ENCODE measurements around the gene AUTS2.

Gene AUTS2

GRCh38 chr7:69776611-69777010, 178.3 kb downstream of the AUTS2 start:
- H3K36me3 ChIP-seq (ENCODE audit: control insufficient read depth in 2 of 2, insufficient read depth in 1 of 2, low read length in 2 of 2): no peaks in the 10 kb centered on the region
- no peak overlapping the region for H3K27ac ChIP-seq (ENCODE audit: extremely low read depth, low read depth, low read length)
- TF ChIP-seq ZNF548 (tag by site-specific recombination; IDR thresholded peaks at IDR 0.05) (no peak), ZNF311 (tag by site-specific recombination; IDR thresholded peaks at IDR 0.05; ENCODE audit: borderline replicate concordance) (no peak), SETDB1 (IDR thresholded peaks at IDR 0.05; ENCODE audit: insufficient read length, low read length) (no peak), ZNF843 (tag by site-specific recombination; IDR thresholded peaks at IDR 0.05) (no peak), ZNF529 (tag by site-specific recombination; IDR thresholded peaks at IDR 0.05; ENCODE audit: insufficient replicate concordance) (no peak)
- ChIA-PET POLR2A (interaction anchor here (0.5 kb wide), 1 partner anchor 106 kb away, joined by 3 read pairs; no protein-coding TSS in a partner anchor), CTCF (interaction anchor here (0.6 to 1.1 kb wide), 5 partner anchors 13 to 382 kb away, joined by 3 to 4 read pairs (median 3); no protein-coding TSS in a partner anchor)
- no peaks in the 10 kb centered on the region for H3K9me3 ChIP-seq (ENCODE audit: control insufficient read depth, insufficient read depth, low read depth, low read length)
- H3K4me3 ChIP-seq (ENCODE audit: low read depth, low read length): no peak overlapping the region
- peaks cover 49% of the 10 kb centered on the region for H3K4me1 ChIP-seq (ENCODE audit: control insufficient read depth, insufficient read depth, low read length)

DNA sequence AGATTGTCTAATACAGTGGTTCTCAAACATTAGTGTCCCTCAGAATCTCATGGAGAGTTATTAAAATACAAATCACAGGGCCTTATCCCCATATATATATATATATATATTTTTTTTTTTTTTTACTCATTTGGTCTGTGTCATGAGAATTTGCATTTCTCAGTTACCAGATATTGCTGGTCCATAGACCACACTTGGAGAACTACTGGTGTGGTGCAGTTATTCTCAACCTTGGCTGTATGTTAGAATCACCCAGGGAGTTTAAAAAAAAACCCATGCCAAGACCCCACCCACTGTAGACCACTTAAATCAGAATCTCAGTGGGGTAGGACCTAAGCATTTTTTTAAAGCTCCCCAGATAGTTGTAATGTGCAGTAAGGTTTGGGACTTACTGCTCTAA, 179.9 kb downstream of the AUTS2 start:
- Histone ChIP-seq H3K9me3 (ENCODE audit: control insufficient read depth, insufficient read depth, low read depth, low read length) (no peaks in the 10 kb centered on the region), H3K4me1 (ENCODE audit: control insufficient read depth, insufficient read depth, low read length) (peaks cover 52% of the 10 kb centered on the region), H3K36me3 (ENCODE audit: control insufficient read depth in 2 of 2, insufficient read depth in 1 of 2, low read length in 2 of 2) (no peaks in the 10 kb centered on the region), H3K4me3 (ENCODE audit: low read depth, low read length) (no peak overlapping the region), H3K27ac (ENCODE audit: extremely low read depth, low read depth, low read length) (no peak overlapping the region)
- POLR2A ChIA-PET: interaction anchor here (1.0 kb wide), 1 partner anchor 38 kb away, joined by 4 read pairs; no protein-coding TSS in a partner anchor
- TF ChIP-seq GLIS1 (tag by site-specific recombination; IDR thresholded peaks at IDR 0.05): peak; percentile 79
- no peak for TF ChIP-seq ZNF280C (tag by site-specific recombination; IDR thresholded peaks at IDR 0.05)
- CTCF ChIA-PET: interaction anchor here (0.6 kb wide), 1 partner anchor 34 kb away, joined by 3 read pairs; no protein-coding TSS in a partner anchor

DNA sequence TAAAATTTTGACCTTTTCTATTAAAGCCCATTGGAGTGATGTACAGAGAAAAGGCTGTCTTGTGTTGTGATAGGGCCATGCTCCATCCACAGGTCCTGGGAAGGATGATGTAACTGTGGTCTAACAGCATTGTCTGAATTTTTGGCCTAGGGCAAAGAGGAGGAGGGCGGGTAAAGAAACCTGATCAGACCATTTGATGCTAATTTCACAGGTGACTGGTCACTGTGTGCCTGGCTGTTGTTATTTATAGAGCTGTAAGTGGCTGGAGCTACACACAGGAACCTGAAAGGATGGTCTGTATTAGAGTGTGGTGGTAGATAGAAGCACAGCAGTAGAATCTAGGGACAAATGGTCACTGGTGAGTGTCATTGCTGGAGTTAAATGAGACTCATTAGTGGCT, 182.1 kb downstream of the AUTS2 start:
- Histone ChIP-seq H3K36me3 (ENCODE audit: control insufficient read depth in 2 of 2, insufficient read depth in 1 of 2, low read length in 2 of 2) (no peaks in the 10 kb centered on the region), H3K4me3 (ENCODE audit: low read depth, low read length) (no peak overlapping the region), H3K9me3 (ENCODE audit: control insufficient read depth, insufficient read depth, low read depth, low read length) (no peaks in the 10 kb centered on the region), H3K4me1 (ENCODE audit: control insufficient read depth, insufficient read depth, low read length) (peaks cover 40% of the 10 kb centered on the region), H3K27ac (ENCODE audit: extremely low read depth, low read depth, low read length) (peak overlapping the region; percentile 80; the same call in 1 of the 2 replicates)
- POLR2A ChIA-PET: interaction anchor here (0.7 to 2.3 kb wide), 4 partner anchors 71 to 312 kb away, joined by 3 to 7 read pairs (median 4); no protein-coding TSS in a partner anchor
- CTCF ChIA-PET: interaction anchor here (0.6 to 0.7 kb wide), 3 partner anchors 19 to 128 kb away, joined by 3 read pairs; no protein-coding TSS in a partner anchor
- TF ChIP-seq, protein P1, sequence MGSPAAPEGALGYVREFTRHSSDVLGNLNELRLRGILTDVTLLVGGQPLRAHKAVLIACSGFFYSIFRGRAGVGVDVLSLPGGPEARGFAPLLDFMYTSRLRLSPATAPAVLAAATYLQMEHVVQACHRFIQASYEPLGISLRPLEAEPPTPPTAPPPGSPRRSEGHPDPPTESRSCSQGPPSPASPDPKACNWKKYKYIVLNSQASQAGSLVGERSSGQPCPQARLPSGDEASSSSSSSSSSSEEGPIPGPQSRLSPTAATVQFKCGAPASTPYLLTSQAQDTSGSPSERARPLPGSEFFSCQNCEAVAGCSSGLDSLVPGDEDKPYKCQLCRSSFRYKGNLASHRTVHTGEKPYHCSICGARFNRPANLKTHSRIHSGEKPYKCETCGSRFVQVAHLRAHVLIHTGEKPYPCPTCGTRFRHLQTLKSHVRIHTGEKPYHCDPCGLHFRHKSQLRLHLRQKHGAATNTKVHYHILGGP (tag by site-specific recombination; IDR thresholded peaks at IDR 0.05): no peak
- TF ChIP-seq ZNF791 (tag by site-specific recombination; IDR thresholded peaks at IDR 0.05): no peak
- no peak for TF ChIP-seq ZNF580 (tag by site-specific recombination; IDR thresholded peaks at IDR 0.05)
- no peak for TF ChIP-seq ZNF341 (tag by site-specific recombination; IDR thresholded peaks at IDR 0.05; ENCODE audit: low read depth)
- no peak; the same call in 1 of the 2 replicates for TF ChIP-seq GLI2 (tag by site-specific recombination; IDR thresholded peaks at IDR 0.05; ENCODE audit: borderline replicate concordance, low read depth)
- TF ChIP-seq PRDM1 (tag by site-specific recombination; IDR thresholded peaks at IDR 0.05): no peak
- TF ChIP-seq IKZF3 (tag by site-specific recombination; IDR thresholded peaks at IDR 0.05): peak; percentile 72; the same call in 1 of the 2 replicates
- TF ChIP-seq KLF9 (tag by site-specific recombination; IDR thresholded peaks at IDR 0.05; ENCODE audit: low read depth): no peak
- 0 out of 2 replicates have a peak, but pooled peaks have one; percentile 20 for TF ChIP-seq ZBTB8A (tag by site-specific recombination; IDR thresholded peaks at IDR 0.05)
- no peak for TF ChIP-seq ZNF623 (tag by site-specific recombination; IDR thresholded peaks at IDR 0.05)
- TF ChIP-seq ZSCAN16 (tag by site-specific recombination; IDR thresholded peaks at IDR 0.05): no peak
- TF ChIP-seq HOXD13 (CRISPR knock-in tag; IDR thresholded peaks at IDR 0.05; ENCODE audit: borderline replicate concordance): peak; percentile 65; the same call in 1 of the 2 replicates
- TF ChIP-seq ZNF112 (tag by site-specific recombination; IDR thresholded peaks at IDR 0.05): no peak
- no peak for TF ChIP-seq ZNF48 (tag by site-specific recombination; IDR thresholded peaks at IDR 0.05)
- no peak for TF ChIP-seq ZNF239 (tag by site-specific recombination; IDR thresholded peaks at IDR 0.05)
- TF ChIP-seq ZNF155 (tag by site-specific recombination; IDR thresholded peaks at IDR 0.05): no peak
- TF ChIP-seq INSM2 (tag by site-specific recombination; IDR thresholded peaks at IDR 0.05): peak; percentile 64
- TF ChIP-seq, protein P2, sequence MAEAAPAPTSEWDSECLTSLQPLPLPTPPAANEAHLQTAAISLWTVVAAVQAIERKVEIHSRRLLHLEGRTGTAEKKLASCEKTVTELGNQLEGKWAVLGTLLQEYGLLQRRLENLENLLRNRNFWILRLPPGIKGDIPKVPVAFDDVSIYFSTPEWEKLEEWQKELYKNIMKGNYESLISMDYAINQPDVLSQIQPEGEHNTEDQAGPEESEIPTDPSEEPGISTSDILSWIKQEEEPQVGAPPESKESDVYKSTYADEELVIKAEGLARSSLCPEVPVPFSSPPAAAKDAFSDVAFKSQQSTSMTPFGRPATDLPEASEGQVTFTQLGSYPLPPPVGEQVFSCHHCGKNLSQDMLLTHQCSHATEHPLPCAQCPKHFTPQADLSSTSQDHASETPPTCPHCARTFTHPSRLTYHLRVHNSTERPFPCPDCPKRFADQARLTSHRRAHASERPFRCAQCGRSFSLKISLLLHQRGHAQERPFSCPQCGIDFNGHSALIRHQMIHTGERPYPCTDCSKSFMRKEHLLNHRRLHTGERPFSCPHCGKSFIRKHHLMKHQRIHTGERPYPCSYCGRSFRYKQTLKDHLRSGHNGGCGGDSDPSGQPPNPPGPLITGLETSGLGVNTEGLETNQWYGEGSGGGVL (tag by site-specific recombination; IDR thresholded peaks at IDR 0.05): no peak
